Putamen (tissue), 1 donor: ENCODE data around the gene UQCC3.
"Not testable (repeated sequence)": the region's sequence is repeated elsewhere in the genome, so short reads cannot be mapped to it uniquely, and the experiment has no call there.

Experiments
- DNase-seq: peaks from one replicate; pipeline ENCODE4 v3.0.0-alpha.2; 2016; ENCODE audit warnings: low spot score

Gene UQCC3

DNA sequence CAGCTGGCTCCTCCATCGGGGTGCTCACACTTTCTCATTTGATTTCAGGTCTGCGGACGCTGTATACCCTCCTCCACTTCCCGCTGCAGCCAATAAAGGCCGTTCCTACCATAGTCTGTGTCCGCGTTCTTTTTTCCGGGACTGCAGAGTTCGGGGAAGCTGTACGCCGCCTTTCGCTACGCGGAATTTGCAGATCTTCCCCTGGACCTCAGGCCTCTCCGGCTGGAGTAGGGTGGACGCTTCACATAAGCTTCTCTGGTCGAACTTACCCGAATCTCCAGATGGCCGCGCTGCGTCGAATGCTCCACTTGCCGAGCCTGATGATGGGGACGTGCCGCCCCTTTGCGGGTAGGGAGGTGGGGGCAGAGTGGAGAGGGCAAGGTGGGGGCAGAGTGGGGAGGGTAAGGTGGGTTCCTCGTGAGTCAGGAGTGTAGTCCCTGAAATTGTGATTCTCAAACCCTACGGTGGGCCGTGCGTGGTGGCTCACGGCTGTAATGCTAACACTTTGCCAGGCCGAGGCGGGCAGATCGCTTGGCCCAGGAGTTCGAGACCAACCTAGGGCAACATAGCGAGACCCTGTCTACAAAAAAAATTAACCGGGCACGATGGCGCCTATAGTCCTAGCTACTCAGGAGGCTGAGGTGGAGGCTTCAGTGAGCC lies 5.7 kb upstream of the UQCC3 start:
- DNase-seq, result no peak

DNA sequence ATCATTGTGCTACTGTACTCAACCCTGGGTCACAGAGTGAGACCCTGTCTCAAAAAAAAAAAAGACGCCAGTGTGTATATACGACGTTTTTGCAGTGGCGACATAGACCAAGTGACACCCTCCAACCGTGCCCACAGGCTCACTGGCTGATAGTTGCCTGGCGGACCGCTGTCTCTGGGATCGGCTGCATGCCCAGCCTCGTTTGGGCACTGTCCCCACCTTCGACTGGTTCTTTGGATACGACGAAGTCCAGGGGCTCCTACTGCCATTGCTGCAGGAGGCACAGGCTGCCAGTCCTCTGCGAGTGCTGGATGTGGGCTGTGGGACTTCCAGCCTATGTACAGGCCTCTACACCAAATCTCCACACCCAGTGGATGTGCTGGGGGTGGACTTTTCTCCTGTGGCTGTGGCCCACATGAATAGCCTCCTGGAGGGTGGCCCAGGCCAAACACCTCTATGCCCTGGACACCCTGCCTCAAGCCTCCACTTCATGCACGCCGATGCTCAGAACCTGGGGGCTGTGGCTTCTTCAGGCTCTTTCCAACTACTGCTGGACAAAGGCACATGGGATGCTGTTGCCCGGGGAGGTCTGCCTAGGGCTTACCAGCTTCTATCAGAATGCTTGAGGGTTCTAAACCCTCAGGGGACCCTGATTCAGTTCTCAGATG lies 5.1 kb upstream of the UQCC3 start:
- DNase-seq, result no peak

- no peak for DNase-seq
Observed at GRCh38 chr11:62667460-62667859, 4.0 kb upstream of the UQCC3 start.

DNA sequence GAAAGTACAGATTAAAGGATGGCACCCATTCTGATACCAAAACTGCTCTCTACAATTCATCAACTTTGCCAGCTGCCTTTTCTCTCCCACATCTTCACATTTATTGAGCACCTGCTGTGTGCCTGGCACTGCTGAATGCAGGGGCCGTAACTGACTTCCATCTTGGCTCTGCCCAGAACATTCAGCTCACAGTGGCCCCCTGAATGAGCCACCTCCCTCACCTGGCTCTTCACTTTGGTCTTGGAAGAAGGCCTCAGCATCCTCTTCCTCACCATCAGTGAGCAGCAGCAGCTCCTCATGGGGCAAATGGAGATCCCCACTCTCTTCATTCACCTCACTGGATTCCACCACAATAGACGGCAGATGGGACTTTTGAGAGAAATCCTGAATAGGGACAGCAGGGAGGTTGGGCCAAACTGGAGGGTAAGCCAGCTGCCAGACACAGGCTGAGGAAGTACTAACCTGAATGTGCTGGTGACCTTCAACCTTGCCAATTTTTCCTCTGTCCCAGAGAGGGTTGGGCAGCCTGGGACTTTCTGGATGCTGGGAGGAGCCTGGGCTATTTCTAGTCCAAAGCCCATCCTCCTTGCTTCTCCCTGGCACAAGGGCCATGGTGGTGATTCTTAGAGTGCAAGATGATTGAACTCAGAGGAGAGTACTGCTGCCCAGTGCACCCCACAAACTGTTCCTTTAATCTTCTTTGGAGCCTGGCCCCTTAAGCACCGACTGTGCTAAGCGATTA lies 1.9 kb upstream of the UQCC3 start:
- DNase-seq, result no peak

DNA sequence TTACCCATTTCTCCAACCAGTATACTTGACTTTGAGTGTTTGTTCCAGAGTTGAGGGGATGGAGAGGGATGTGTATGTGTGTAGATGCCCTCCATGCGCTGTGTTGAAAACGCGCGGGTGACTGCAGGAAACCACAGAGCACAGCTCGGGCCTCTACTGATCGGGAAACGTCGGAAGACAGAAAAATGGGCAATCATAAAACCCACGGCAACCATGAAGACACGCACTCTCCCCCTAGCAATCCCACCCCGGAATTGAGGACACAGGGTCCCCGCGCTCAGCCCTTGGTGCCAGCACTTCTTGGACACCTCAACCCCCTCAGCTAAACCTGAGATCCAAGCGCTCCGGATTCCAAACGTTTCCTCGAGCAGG lies 251 bp upstream of the UQCC3 start:
- no peak for DNase-seq

DNA sequence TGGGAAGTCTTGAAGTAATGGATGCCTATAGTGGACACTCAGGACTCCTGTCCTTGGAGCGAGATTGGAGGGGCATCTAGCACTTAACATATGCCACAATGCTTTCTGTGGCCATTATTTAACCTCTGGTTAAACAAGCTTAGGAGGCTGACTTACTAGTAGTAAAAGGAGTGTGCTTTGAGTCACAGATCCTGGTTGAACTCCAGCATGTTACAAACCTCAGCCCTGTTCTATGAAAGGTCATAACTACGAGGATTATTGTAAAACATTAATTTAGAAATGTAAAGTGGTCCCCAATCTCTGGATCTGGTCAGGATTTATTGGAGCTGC lies 1.7 kb downstream of the UQCC3 start:
- no peak for DNase-seq

DNA sequence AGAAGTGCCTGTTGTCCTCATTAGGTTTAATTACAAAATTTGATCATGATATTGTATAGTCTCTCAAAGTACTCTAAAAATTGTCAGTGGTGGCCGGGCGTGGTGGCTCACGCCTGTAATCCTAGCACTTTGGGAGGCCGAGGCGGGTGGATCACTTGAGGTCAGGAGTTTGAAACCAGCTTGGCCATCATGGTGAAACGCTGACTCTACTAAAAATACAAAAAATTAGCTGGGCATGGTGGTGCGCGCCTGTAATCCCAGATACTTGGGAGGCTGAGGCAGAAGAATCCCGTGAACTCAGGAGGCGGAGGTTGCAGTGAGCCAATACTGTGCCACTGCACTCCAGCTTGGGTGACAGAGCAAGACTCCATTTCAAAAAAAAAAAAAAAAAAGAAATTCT lies 3.9 kb downstream of the UQCC3 start:
- DNase-seq, result not testable (repeated sequence)

DNA sequence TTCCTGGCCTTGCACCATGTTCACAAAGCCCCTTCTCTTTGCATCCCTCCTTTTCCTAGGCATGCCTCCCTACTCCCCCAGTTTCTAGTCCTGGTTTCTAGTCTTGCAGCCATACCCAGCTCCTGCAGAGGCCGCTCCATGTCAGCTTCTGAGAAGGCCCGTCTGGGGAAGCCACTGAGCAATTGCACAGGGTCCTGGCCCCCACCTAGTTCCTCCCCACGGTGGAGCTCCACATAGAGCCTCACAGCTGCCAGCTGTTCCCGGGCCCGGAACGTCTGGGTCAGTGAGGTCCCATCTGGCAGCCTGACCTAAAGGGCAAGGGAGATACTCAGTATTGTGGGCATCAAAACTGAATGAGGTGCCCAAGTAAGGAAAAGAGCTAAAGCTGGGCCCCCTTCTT lies 5.2 kb downstream of the UQCC3 start:
- no peak for DNase-seq

DNA sequence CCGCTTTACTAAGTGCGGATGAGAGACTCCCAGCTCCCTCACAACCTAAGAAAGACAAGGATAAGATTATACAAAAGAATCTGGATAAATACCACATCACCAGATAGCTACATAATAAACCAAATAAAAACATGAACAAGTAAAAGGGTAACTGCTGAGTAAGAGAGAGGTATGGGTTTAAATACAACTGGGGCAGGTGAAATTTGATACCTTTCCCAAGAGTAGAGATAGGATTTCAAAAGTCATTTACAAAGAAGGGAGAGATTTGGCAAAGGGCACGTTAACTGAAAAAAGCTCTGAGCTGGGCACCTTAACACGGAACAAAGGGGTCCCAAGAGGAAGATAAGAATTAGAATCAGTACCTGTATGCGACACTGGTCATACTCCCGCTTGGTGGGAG lies 5.7 kb downstream of the UQCC3 start:
- no peak for DNase-seq

DNA sequence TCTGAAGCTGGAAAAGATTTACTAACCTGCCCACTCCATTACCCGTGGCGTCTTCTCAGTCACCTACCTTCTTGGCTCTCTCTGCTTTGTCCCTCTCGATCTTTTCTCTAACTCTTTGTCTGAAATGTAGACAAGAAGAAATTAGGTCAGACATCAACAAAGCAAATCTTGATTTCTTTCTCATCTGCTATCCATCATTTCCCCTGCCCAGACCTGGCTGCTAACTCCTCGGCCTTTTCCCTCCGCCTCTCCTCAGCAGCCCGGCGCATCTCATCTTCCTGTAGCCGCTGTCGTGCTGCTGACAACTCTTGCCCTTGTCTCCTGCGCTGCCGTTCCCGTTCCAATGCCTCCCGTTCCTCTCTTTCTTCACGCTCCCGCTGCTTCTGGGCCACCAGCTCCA lies 6.2 kb downstream of the UQCC3 start:
- DNase-seq, result no peak

DNA sequence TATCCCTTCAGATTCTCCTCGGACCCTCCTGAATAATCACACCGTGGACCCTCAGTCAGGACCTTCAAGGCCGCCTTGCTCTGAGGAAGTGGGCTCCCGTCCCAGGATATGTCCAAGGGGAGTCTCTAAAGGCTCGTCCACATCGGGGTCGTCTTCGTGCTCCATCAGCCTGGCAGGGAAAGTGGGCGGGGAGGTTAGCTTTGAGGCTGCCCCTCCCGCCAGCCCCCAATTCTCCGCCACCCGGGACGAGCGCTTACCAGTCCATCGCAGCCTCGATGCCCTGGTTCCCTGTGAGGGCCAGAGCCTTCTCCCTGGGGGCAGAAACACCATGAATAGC lies 6.9 kb downstream of the UQCC3 start:
- no peak for DNase-seq

DNA sequence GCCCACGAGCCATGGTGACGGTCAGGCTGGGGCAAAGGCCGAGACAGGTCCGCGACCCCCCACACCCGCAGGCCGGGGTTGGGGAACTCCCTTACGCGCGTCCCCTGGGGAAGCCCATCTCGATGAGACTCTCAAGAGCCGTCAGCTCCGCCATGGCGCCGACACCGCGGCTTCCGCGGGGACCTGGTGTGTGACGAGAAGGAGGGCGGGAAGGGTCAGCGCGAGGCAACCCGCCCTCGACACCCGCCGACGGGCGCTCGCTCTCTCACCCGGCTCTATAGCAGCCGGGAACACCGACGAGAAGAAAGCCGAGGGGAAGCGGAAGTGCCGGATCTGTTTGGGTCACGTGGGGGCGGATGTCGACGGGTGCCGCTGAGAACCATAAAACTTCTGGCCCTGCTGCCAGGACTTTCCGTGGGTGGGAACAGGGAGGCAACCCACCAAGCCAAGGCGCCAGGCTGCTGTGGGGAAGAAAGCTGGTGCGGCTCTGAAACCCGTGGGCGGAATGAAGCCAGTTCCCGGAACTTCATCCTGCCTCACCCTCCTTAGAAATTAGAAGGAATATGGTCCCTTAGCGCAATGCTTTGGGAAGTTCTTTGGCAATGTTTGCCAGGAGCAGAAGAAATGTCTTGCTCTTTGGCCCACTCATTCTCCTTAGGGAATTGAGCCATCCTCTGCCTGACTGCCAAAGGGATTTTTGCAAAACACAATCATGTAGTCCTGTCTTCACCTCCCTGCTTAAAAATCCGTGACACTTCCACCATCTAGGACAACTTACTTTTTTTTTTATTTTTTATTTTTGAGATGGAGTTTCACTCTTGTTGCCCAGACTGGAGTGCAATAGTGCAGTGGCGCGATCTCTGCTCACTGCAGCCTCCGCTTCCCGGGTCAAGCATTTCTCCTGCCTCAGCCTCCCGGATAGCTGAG lies 7.6 kb downstream of the UQCC3 start, which contains the start of gene UBXN1:
Gene UBXN1 (minus strand): TSS at position 304 of the 927 bp plus-strand sequence. CDS start 150 bp downstream, at position 154.
- DNase-seq, result peak; percentile 89

DNA sequence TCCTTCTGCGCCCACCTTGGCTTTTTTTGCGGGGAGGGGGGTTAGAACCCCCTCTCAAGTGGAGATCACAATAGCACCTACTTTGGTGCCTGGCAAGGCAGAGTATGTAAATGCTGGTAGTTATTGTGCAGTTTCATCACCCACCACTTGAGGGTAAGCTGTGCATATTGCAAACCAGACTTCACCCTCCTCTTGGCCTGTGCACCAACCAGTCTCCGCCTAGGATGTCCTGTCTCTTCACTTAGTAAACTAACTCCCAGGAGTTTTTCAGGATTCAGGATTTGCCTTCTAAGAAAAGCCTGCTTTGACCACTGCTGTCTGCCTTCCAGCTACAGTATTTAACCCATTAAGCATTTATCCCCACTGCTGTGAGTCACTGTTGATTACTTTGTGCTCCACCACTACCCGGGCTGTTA lies 9.4 kb downstream of the UQCC3 start:
- no peak for DNase-seq

GRCh38 chr11:62682518-62682917 lies 11.0 kb downstream of the UQCC3 start:
- no peak for DNase-seq

DNA sequence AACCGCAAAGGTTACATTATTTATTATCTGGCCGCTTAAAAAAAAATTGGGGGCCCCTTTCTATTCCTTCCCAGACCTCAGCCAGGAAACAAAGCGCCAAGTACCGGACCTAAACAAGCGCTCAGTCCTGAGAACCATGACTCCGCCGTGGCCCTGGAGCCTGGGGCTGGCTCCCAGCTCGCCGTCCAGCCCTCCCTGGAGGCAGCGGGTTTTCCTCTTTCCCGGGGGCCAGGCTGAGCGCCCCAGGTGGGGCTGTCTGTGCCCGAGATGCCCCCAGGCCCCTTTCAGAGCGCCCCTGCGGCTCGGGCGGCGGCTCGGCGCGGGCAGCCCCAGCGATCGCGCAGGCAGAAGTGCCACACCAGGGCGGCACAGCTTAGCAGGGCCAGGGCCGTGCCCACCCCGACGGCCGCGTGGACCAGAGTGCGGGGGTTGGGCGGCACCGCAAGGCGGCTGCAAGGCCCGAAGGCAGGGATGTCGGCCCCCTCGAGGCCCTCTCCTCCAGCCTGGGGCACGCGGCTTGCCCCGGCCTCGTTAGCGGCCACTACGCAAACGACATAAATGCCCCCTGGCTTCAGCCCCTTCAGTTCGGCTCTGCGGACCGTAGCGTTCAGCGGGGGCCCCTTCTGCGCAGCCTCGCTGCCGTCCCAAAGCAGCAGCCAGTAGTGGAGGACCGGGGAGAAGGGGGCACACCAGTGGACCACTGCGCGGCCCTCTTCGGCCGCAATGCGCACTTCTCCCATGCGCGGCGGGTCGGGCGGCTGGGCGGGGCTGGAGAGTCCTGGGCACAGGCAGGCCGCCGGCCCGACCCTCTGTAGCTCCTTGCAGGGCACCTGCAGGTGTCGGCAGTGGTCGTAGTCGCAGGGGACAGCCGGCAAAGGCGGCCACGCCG lies 16.3 kb downstream of the UQCC3 start:
- no peak for DNase-seq

GRCh38 chr11:62688491-62688890 lies 17.0 kb downstream of the UQCC3 start:
- DNase-seq, result no peak

DNA sequence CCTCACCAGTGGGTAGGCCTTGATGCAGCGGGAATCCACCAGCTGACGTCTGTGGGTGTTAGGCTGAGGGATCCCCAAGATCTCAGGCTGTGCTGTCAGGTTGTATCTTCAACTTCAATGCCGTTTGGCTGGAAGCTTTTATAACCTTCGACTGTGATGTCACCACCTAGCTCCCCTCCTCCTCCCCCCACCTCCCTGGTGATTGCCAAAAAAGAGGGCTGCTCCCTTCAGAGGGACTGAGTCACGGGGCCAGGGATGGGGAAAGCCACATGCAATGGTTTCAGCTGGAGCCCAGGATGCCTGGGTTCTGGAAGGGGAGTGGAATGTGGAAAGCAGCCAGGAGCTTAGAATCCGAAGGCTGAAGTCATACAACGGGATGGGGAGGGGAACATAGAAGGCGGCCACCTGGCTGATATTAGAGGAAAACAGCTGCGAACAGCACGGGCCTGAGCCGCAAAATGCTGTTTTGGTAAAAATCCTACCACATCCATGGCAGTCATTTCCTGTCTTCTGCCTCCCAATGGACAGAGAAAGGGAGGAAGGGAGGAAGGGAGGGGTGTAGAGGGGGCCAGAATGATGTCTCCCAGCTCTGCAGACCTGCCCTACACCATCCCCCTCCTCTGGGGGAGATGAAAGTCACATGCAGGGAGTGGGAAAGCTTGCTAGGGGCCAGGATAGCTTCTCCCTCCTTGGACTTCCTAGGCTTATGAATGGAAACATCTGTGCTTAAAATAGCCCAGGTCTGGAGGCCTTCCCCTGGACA lies 18.1 kb downstream of the UQCC3 start, which contains the start of gene LRRN4CL:
Gene LRRN4CL (minus strand): TSS at position 110 of the 763 bp plus-strand sequence. CDS start 1,022 bp downstream, outside the sequence.
- peak; percentile 73 for DNase-seq

GRCh38 chr11:62693624-62694023 lies 22.2 kb downstream of the UQCC3 start:
- DNase-seq, result not testable (repeated sequence)

GRCh38 chr11:62694455-62695167 lies 23.1 kb downstream of the UQCC3 start:
- peak; percentile 64 for DNase-seq

- no peak for DNase-seq
Observed at GRCh38 chr11:62702246-62702645, 30.8 kb downstream of the UQCC3 start.
